Measurements from ENCODE around the gene S1PR2.

GRCh38 chr19:10205636-10206035, 25.5 kb downstream of the S1PR2 start:
- TF ChIP-seq CTCF (IDR thresholded peaks at IDR 0.05) (no peak), EP300 (IDR thresholded peaks at IDR 0.05) (no peak)
